ENCODE results near the gene BPIFB3. TPM values are rescaled to one million over a fixed set of nuclear protein-coding genes. Genes with fewer than 3 reads are reported as not detected.

BPIFB3 gene
- total and polyA plus RNA-seq, 2 of the 4 experiments (the other 2 are of a cell fraction) = not detected

GRCh38 chr20:33023439-33024242 lies 30.1 kb upstream of the BPIFB3 start:
- POLR2A ChIA-PET (ENCODE audit: unreplicated experiment) = no interaction called here
- no peaks in the 10 kb centered on the region for H3K9me1 ChIP-seq (ENCODE audit: insufficient read depth, low read length)
- BruUV-seq (replicated peaks) = no TSS peak
- no peak overlapping the region for H2AK9ac ChIP-seq (replicated peaks; ENCODE audit: low read depth, low read length, poor library complexity)
- H3K9ac ChIP-seq (ENCODE audit: low read depth, low read length) = no peak overlapping the region
- H2BK120ac ChIP-seq (ENCODE audit: low read depth, low read length) = no peak overlapping the region
- H4K8ac ChIP-seq (ENCODE audit: low read depth in 2 of 2, low read length in 2 of 2) = no peak overlapping the region
- no peaks in the 10 kb centered on the region for H3K9me3 ChIP-seq (ENCODE audit: control insufficient read depth, insufficient read depth, low read length)
- H3K23ac ChIP-seq (ENCODE audit: low read depth, low read length) = no peak overlapping the region
- no peaks in the 10 kb centered on the region for H3K36me3 ChIP-seq (ENCODE audit: control insufficient read depth, insufficient read depth, low read length)
- no peak overlapping the region for H3K14ac ChIP-seq (replicated peaks; ENCODE audit: low read depth, low read length)
- intact Hi-C loops (cut with micrococcal nuclease) (no loop called here), dilution Hi-C loops (cut with HindIII; ENCODE audit: low sequenced_read_pairs, unreplicated experiment) (no loop called here), in situ Hi-C loops (cut with MboI; ENCODE audit: low sequenced_read_pairs) (no loop called here)
- H3K56ac ChIP-seq (ENCODE audit: extremely low read depth, insufficient read depth, low read length) = no peak overlapping the region
- ATAC-seq (ENCODE audit: low read depth) (no peak), DNase-seq (no peak)
- H2AK5ac ChIP-seq (ENCODE audit: low read depth, low read length) = no peak overlapping the region
- 28% methylated on average over 2 of the region's 6 CpGs; no CpG with 5 or more reads in 1 of the 2 experiments for WGBS, 2 experiments (ENCODE audit: extremely low coverage in 2 of 2, insufficient read length in 1 of 2)
- no peak overlapping the region for H2AFZ ChIP-seq (replicated peaks; ENCODE audit: low read length, poor library complexity)
- no peak overlapping the region for H3K18ac ChIP-seq (ENCODE audit: low read depth, low read length)
- no peak overlapping the region for H2BK15ac ChIP-seq (ENCODE audit: low read depth, low read length)
- no peaks in the 10 kb centered on the region for H4K20me1 ChIP-seq (ENCODE audit: insufficient read depth, low read length)
- no peaks in the 10 kb centered on the region for H3K79me1 ChIP-seq (ENCODE audit: low read depth in 1 of 2, low read length in 2 of 2)
- no peak overlapping the region for H3K27ac ChIP-seq (ENCODE audit: insufficient read depth, low read length)
- no peak overlapping the region for H3K4me3 ChIP-seq (ENCODE audit: insufficient read depth, low read depth, low read length)
- CTCF ChIA-PET = no interaction called here
- TF ChIP-seq FOS (IDR thresholded peaks at IDR 0.05; ENCODE audit: low read depth, low read length) (no peak), RCOR1 (IDR thresholded peaks at IDR 0.05; ENCODE audit: insufficient replicate concordance, low read length) (no peak), USF2 (IDR thresholded peaks at IDR 0.05; ENCODE audit: low read depth, low read length) (no peak), NFE2L2 (IDR thresholded peaks at IDR 0.05; ENCODE audit: low read depth, low read length) (no peak), CHD1 (IDR thresholded peaks at IDR 0.05; ENCODE audit: low read depth, low read length) (no peak), ELK1 (IDR thresholded peaks at IDR 0.05; ENCODE audit: borderline replicate concordance, low read depth, low read length) (no peak), POLR2A (IDR thresholded peaks at IDR 0.05; ENCODE audit: low read depth, low read length) (no peak), MAFK (IDR thresholded peaks at IDR 0.05; ENCODE audit: low read depth, low read length) (no peak), RFX5 (IDR thresholded peaks at IDR 0.05; ENCODE audit: low read depth, low read length) (no peak), CEBPB (IDR thresholded peaks at IDR 0.05; ENCODE audit: low read depth, low read length) (no peak), MAZ (IDR thresholded peaks at IDR 0.05; ENCODE audit: borderline replicate concordance, low read depth, low read length) (no peak), RAD21 (IDR thresholded peaks at IDR 0.05; ENCODE audit: low read length) (no peak)
- H3K4me1 ChIP-seq (ENCODE audit: control insufficient read depth, insufficient read depth, low read length) = no peaks in the 10 kb centered on the region
- no peak overlapping the region for H4K5ac ChIP-seq (ENCODE audit: low read depth, low read length)
- H4K91ac ChIP-seq (ENCODE audit: insufficient read depth, low read depth, low read length) = no peak overlapping the region
- no peak overlapping the region for H2BK5ac ChIP-seq (ENCODE audit: low read depth, low read length, poor library complexity, severe bottlenecking)
- no peak overlapping the region for H3K4me2 ChIP-seq (ENCODE audit: low read depth, low read length)
- no peaks in the 10 kb centered on the region for H3K27me3 ChIP-seq (ENCODE audit: control insufficient read depth, insufficient read depth, low read length)
- no peak overlapping the region for H3K4ac ChIP-seq (ENCODE audit: low read depth, low read length)
- H2BK20ac ChIP-seq (ENCODE audit: low read depth, low read length) = no peak overlapping the region

All from IMR-90 (cell line).